Lower leg skin (tissue), 4 donors: ENCODE results near the gene WNT2. TPM values are rescaled to one million over a fixed set of nuclear protein-coding genes. Genes with fewer than 3 reads are reported as not detected.

Experiments used
- DNase-seq, 2 donors: peaks; one replicate each; pipeline ENCODE4 v3.0.0-alpha.2; 2019; ENCODE audit warnings: low spot score in 2 of 2
- H3K4me3 ChIP-seq: fragments of 200-600 bp; sonication (generic); 2 replicates; pipeline ENCODE4 v1.5.1; 2017; ENCODE audit warnings: mild to moderate bottlenecking, low read depth; ENCODE audit not compliant: poor library complexity, severe bottlenecking
- CTCF ChIP-seq, 3 donors: fragments of 450-650 bp; IDR thresholded peaks; one replicate each; pipeline ENCODE4 v1.5.1; 2016; ENCODE audit warnings: antibody characterized with exemption in 3 of 3, mild to moderate bottlenecking in 3 of 3, moderate library complexity in 2 of 3
- POLR2A ChIP-seq, 2 donors: fragments of 450-650 bp; IDR thresholded peaks; one replicate each; pipeline ENCODE4 v1.6.1; 2016 to 2017; ENCODE audit warnings: antibody characterized with exemption in 2 of 2, mild to moderate bottlenecking in 1 of 2, moderate library complexity in 1 of 2
- WGBS, 2 donors: methylation state at CpG; one replicate each; pipeline ENCODE4 v1.1.5; 2018; 5-methylcytosine and 5-hydroxymethylcytosine counted together
- intact Hi-C: fragments of 100-400 bp; cut with DNase I; formaldehyde crosslinking; loops from one replicate; pipeline ENCODE4 v1.15.0; 2023; ENCODE audit warnings: low total_unique reads
- total RNA-seq, 4 donors: library from RNA; depleted of rRNA; stranded (reverse); fragments of >200 nt; gene quantifications; one replicate each; pipeline ENCODE4 v1.1.0, GENCODE V29; 2016

Gene WNT2
- total RNA-seq: 1 to 10 TPM in 2 of 4 donors, under 1 TPM in 2; 0.69 to 1.5 (median 1.1) TPM

GRCh38 chr7:117322741-117323304 lies at the start of gene WNT2:
Gene WNT2 (minus strand): TSS chr7:117323058. CDS start chr7:117322989, 69 bp downstream.
- no peak for DNase-seq
- WGBS, 2 donors: 1 to 3% methylated on average over 17 to 44 of the region's 60 CpGs
- intact Hi-C loops: no loop called here
- no peak for TF ChIP-seq POLR2A (IDR thresholded peaks at IDR 0.05)
- no peak for TF ChIP-seq CTCF (IDR thresholded peaks at IDR 0.05)
- H3K4me3 ChIP-seq: peak within 1 kb of the TSS; percentile 13

- no peak for DNase-seq
Measured at GRCh38 chr7:117372073-117372472, 49.2 kb upstream of the WNT2 start.

DNA sequence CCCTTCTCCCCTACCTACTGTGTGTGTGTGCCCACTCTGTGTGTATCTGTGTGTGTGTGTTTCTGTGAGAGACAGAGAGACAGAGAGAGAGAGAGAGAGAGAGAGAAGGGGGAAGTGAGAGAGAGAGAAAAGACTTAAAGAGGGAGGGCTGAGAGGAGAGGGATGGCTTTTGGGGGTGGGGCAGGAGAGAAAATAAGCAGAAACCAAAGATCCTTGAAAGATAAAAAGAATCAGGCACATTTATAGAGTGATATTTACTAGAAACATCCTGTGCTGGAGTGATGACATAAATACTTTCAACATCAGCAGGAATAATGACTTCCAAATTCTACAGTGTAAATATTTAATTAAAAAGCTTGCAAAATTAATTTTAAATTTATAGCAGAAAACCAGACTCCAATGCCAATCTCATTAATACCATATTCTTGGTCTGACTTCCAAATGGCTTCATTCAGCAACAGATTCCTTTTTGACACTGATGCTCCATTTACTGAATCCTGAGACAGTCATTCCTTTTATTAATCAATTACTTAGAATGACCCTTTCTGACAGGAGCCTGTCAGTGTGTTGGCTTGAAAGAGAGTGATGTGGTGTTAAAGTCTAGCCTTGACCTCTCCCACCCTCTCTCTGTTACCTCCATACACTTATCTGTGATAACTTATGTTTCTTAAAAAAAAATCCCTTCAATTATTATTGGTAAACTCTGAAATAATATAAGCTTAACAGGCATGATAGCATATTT lies 41.7 kb upstream of the WNT2 start:
- H3K4me3 ChIP-seq: no peak overlapping the region
- intact Hi-C loops: no loop called here
- no peak for DNase-seq
- TF ChIP-seq CTCF (IDR thresholded peaks at IDR 0.05) (no peak), POLR2A (IDR thresholded peaks at IDR 0.05) (no peak)

More at GRCh38 chr7:117372073-117372472, 49.2 kb upstream of the WNT2 start:
- no peak for TF ChIP-seq POLR2A (IDR thresholded peaks at IDR 0.05)
- no peak for TF ChIP-seq CTCF (IDR thresholded peaks at IDR 0.05)
- intact Hi-C loops: no loop called here
- H3K4me3 ChIP-seq: no peak overlapping the region
- WGBS, 2 donors: 83 to 90% methylated on average over 1 of the region's 1 CpG

GRCh38 chr7:117362294-117362888 lies 39.5 kb upstream of the WNT2 start:
- intact Hi-C loops: no loop called here
- TF ChIP-seq CTCF (IDR thresholded peaks at IDR 0.05): no peak
- no peak for TF ChIP-seq POLR2A (IDR thresholded peaks at IDR 0.05)
- DNase-seq: no peak
- no peak overlapping the region for H3K4me3 ChIP-seq

- intact Hi-C loops: no loop called here
- WGBS, 2 donors: 74 to 78% methylated on average over 1 of the region's 1 CpG
Measured at GRCh38 chr7:117350027-117350426, 27.2 kb upstream of the WNT2 start.

More at GRCh38 chr7:117350027-117350426, 27.2 kb upstream of the WNT2 start:
- no peak overlapping the region for H3K4me3 ChIP-seq
- no peak for DNase-seq
- no peak for TF ChIP-seq CTCF (IDR thresholded peaks at IDR 0.05)
- no peak for TF ChIP-seq POLR2A (IDR thresholded peaks at IDR 0.05)
